ENCODE measurements around the gene CRYAA.

Gene CRYAA

GRCh38 chr21:43198376-43198775 is 29.6 kb downstream of the CRYAA start:
- H3K4me3 ChIP-seq (ENCODE audit: low read length): no peak overlapping the region
- DNase-seq: no peak
- no peaks in the 10 kb centered on the region for H3K9me3 ChIP-seq (replicated peaks; ENCODE audit: insufficient read depth, low read length)
- H3K27me3 ChIP-seq (replicated peaks; ENCODE audit: insufficient read depth, low read length): peaks cover 23% of the 10 kb centered on the region; the same call in 1 of the 2 replicates
- no peaks in the 10 kb centered on the region for H3K9me2 ChIP-seq (replicated peaks; ENCODE audit: insufficient read depth, low read length)
- no peaks in the 10 kb centered on the region for H3F3A ChIP-seq (ENCODE audit: insufficient read depth, low read length)
- no peaks in the 10 kb centered on the region for H3K36me3 ChIP-seq (replicated peaks; ENCODE audit: insufficient read depth, low read length)
- no peak overlapping the region for H3K4me2 ChIP-seq (ENCODE audit: low read depth, low read length)
- H4K20me1 ChIP-seq (ENCODE audit: insufficient read depth, low read length): no peaks in the 10 kb centered on the region
- H2AFZ ChIP-seq (ENCODE audit: low read length): no peak overlapping the region
- no peaks in the 10 kb centered on the region for H3K4me1 ChIP-seq (ENCODE audit: low read length)
- H3K27ac ChIP-seq (ENCODE audit: low read length): no peak overlapping the region
- TF ChIP-seq EZH2 (optimal IDR thresholded peaks at IDR 0.05; ENCODE audit: low read depth, low read length) (no peak), EZH2phosphoT487 (IDR thresholded peaks at IDR 0.05; ENCODE audit: low read length) (no peak), CTCF (IDR thresholded peaks at IDR 0.05; ENCODE audit: low read length) (no peak)
- H3K9ac ChIP-seq (ENCODE audit: low read length): no peak overlapping the region
- H3K79me2 ChIP-seq (ENCODE audit: low read length): no peaks in the 10 kb centered on the region

GRCh38 chr21:43201491-43201890 is 32.7 kb downstream of the CRYAA start:
- no peak for DNase-seq

GRCh38 chr21:43203591-43203990 is 34.8 kb downstream of the CRYAA start:
- H3F3A ChIP-seq (ENCODE audit: insufficient read depth, low read length): no peaks in the 10 kb centered on the region
- no peaks in the 10 kb centered on the region for H3K9me2 ChIP-seq (replicated peaks; ENCODE audit: insufficient read depth, low read length)
- no peak overlapping the region for H3K27ac ChIP-seq (ENCODE audit: low read length)
- no peaks in the 10 kb centered on the region for H3K9me3 ChIP-seq (replicated peaks; ENCODE audit: insufficient read depth, low read length)
- no peak for DNase-seq
- H3K36me3 ChIP-seq (replicated peaks; ENCODE audit: insufficient read depth, low read length): no peaks in the 10 kb centered on the region
- no peaks in the 10 kb centered on the region for H4K20me1 ChIP-seq (ENCODE audit: insufficient read depth, low read length)
- no peak overlapping the region for H2AFZ ChIP-seq (ENCODE audit: low read length)
- no peak overlapping the region for H3K4me2 ChIP-seq (ENCODE audit: low read depth, low read length)
- H3K4me1 ChIP-seq (ENCODE audit: low read length): no peaks in the 10 kb centered on the region
- no peak overlapping the region for H3K4me3 ChIP-seq (ENCODE audit: low read length)
- H3K79me2 ChIP-seq (ENCODE audit: low read length): no peaks in the 10 kb centered on the region
- H3K9ac ChIP-seq (ENCODE audit: low read length): no peak overlapping the region
- TF ChIP-seq EZH2phosphoT487 (IDR thresholded peaks at IDR 0.05; ENCODE audit: low read length) (no peak), EZH2 (optimal IDR thresholded peaks at IDR 0.05; ENCODE audit: low read depth, low read length) (no peak), CTCF (IDR thresholded peaks at IDR 0.05; ENCODE audit: low read length) (no peak)
- H3K27me3 ChIP-seq (replicated peaks; ENCODE audit: insufficient read depth, low read length): peaks cover 30% of the 10 kb centered on the region

More at GRCh38 chr21:43201491-43201890, 32.7 kb downstream of the CRYAA start:
- Histone ChIP-seq H3K27me3 (replicated peaks; ENCODE audit: insufficient read depth, low read length) (peaks cover 33% of the 10 kb centered on the region; the same call in 1 of the 2 replicates), H3K9ac (ENCODE audit: low read length) (no peak overlapping the region), H3K36me3 (replicated peaks; ENCODE audit: insufficient read depth, low read length) (no peaks in the 10 kb centered on the region), H3K4me2 (ENCODE audit: low read depth, low read length) (no peak overlapping the region), H2AFZ (ENCODE audit: low read length) (no peak overlapping the region), H3K4me3 (ENCODE audit: low read length) (no peak overlapping the region), H3K9me3 (replicated peaks; ENCODE audit: insufficient read depth, low read length) (no peaks in the 10 kb centered on the region), H3K27ac (ENCODE audit: low read length) (no peak overlapping the region), H3F3A (ENCODE audit: insufficient read depth, low read length) (no peaks in the 10 kb centered on the region), H3K9me2 (replicated peaks; ENCODE audit: insufficient read depth, low read length) (no peaks in the 10 kb centered on the region), H3K79me2 (ENCODE audit: low read length) (no peaks in the 10 kb centered on the region), H3K4me1 (ENCODE audit: low read length) (no peaks in the 10 kb centered on the region), H4K20me1 (ENCODE audit: insufficient read depth, low read length) (no peaks in the 10 kb centered on the region)
- TF ChIP-seq EZH2phosphoT487 (IDR thresholded peaks at IDR 0.05; ENCODE audit: low read length) (no peak), CTCF (IDR thresholded peaks at IDR 0.05; ENCODE audit: low read length) (no peak), EZH2 (optimal IDR thresholded peaks at IDR 0.05; ENCODE audit: low read depth, low read length) (no peak)
